Measurements from ENCODE around the gene TMEM51. TPM values are rescaled to one million over a fixed set of nuclear protein-coding genes. Genes with fewer than 3 reads are reported as not detected.

TMEM51 gene
- total RNA-seq, 4 donors from 2014 or later, result 17.7 to 32.9 (median 22.9) TPM

DNA sequence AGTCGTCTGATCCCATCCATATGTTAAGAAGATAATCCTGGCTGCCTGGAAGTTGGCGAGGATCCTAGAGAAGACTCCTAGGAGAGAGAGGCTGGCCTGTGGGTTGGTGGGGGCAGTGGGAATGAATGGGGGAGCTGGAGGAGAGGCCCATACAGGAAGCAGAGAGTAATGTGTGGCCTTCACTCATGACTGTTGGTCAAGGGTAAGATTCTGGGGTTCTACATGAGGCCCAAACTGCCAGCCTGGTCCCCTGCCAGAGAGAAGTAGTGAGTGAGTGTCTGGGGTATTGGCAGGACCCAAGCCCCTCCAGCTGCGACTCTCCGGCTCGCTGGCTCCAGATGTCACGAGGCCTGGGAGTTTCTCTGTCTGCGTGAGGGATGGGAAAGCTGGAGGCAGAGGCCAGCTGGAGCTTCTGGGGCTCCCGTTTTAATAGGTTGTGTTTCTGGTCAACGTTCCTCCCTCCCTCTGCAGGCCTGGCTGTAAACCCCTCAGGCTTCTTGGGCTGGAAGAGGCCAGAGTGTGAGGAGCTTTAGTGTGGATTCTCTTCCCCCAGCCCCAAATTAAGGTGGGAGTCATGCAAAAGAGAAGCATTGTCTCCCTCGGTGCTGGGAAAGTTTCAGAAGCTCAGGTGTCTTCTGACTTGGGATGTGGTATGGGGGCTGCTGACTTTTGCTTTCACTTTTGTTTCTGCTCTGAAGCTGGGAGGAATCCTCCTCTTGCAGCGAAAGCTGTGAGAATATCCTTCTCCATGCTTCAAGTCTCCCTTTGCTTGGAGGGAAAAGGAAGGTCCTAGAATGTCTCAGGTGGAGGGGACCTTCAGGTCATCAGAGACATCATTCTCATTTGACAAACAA lies 2.6 kb downstream of the TMEM51 start:
- H3K27ac ChIP-seq, result peak overlapping the region; percentile 91 to 98 (median 96)
- peaks cover 7 to 78% (median 47%) of the 10 kb centered on the region in 4 donors for H3K4me1 ChIP-seq
- intact Hi-C loops (cut with DNase I; ENCODE audit: low total_unique reads) (no loop called here), in situ Hi-C loops (cut with MboI; ENCODE audit: low pct_ligation_motif_present in 1 of 4, low pct_unique_long_range_greater_than_20kb in 1 of 4, low sequenced_read_pairs in 3 of 4) (loop anchor here in 2 of 4 donors (10.0 kb wide), 1 partner anchor 119 kb away; no protein-coding TSS in a partner anchor)
- H3K9me3 ChIP-seq, result no peaks in the 10 kb centered on the region
- no peaks in the 10 kb centered on the region for H3K27me3 ChIP-seq
- H3K36me3 ChIP-seq, result no peaks in the 10 kb centered on the region
- TF ChIP-seq POLR2AphosphoS5 (IDR thresholded peaks at IDR 0.05), result no peak
- WGBS, 2 donors (ENCODE audit: low coverage in 1 of 2), result 58 to 74% methylated on average over 3 to 11 of the region's 11 CpGs
- DNase-seq, result no peak
- peak overlapping the region in 1 of 4 donors; percentile 7 for H3K4me3 ChIP-seq

DNA sequence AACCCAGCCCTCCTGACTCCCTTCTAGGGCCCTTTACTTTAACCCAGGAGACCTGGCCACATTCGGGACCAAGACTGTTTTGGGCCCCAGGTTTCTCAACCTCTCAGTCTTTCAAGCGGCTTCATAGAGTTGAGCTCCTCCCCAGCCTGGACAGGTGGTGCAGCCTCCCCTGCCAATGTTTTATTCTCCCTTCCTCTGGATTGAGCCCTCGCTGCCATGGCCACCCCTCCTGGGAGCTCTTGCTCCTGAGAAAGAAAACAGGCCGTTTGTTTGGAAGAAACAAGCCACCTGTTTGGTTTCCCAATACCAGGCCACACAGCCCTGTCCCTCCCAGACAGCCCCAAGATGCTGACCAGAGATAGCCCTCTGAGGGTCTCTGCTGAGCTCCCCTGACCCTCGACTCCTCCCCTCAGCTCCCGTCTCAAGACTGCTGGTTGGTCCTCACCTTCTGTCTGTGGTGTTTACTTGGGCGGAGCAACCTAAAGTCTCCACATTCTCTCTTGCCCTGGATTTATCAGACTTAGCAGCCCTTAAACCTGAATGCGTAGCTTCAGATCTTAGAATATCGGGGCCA lies 3.3 kb downstream of the TMEM51 start:
- WGBS, 2 donors (ENCODE audit: low coverage in 1 of 2), result 70 to 84% methylated on average over 3 to 9 of the region's 9 CpGs
- no peak for DNase-seq
- Histone ChIP-seq H3K4me3 (no peak overlapping the region), H3K27ac (peak overlapping the region; percentile 91 to 98 (median 96)), H3K4me1 (peaks cover 7 to 72% (median 46%) of the 10 kb centered on the region in 4 donors), H3K36me3 (no peaks in the 10 kb centered on the region), H3K9me3 (no peaks in the 10 kb centered on the region), H3K27me3 (no peaks in the 10 kb centered on the region)
- intact Hi-C loops (cut with DNase I; ENCODE audit: low total_unique reads) (no loop called here), in situ Hi-C loops (cut with MboI; ENCODE audit: low pct_ligation_motif_present in 1 of 4, low pct_unique_long_range_greater_than_20kb in 1 of 4, low sequenced_read_pairs in 3 of 4) (loop anchor here in 2 of 4 donors (10.0 kb wide), 1 partner anchor 118 kb away; no protein-coding TSS in a partner anchor)
- no peak for TF ChIP-seq POLR2AphosphoS5 (IDR thresholded peaks at IDR 0.05)
- TF ChIP-seq, protein P1, sequence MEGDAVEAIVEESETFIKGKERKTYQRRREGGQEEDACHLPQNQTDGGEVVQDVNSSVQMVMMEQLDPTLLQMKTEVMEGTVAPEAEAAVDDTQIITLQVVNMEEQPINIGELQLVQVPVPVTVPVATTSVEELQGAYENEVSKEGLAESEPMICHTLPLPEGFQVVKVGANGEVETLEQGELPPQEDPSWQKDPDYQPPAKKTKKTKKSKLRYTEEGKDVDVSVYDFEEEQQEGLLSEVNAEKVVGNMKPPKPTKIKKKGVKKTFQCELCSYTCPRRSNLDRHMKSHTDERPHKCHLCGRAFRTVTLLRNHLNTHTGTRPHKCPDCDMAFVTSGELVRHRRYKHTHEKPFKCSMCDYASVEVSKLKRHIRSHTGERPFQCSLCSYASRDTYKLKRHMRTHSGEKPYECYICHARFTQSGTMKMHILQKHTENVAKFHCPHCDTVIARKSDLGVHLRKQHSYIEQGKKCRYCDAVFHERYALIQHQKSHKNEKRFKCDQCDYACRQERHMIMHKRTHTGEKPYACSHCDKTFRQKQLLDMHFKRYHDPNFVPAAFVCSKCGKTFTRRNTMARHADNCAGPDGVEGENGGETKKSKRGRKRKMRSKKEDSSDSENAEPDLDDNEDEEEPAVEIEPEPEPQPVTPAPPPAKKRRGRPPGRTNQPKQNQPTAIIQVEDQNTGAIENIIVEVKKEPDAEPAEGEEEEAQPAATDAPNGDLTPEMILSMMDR (IDR thresholded peaks at IDR 0.05), result no peak
- TF ChIP-seq POLR2A (IDR thresholded peaks at IDR 0.05), result no peak
- no peak for TF ChIP-seq EP300 (IDR thresholded peaks at IDR 0.05; ENCODE audit: low read depth)

DNA sequence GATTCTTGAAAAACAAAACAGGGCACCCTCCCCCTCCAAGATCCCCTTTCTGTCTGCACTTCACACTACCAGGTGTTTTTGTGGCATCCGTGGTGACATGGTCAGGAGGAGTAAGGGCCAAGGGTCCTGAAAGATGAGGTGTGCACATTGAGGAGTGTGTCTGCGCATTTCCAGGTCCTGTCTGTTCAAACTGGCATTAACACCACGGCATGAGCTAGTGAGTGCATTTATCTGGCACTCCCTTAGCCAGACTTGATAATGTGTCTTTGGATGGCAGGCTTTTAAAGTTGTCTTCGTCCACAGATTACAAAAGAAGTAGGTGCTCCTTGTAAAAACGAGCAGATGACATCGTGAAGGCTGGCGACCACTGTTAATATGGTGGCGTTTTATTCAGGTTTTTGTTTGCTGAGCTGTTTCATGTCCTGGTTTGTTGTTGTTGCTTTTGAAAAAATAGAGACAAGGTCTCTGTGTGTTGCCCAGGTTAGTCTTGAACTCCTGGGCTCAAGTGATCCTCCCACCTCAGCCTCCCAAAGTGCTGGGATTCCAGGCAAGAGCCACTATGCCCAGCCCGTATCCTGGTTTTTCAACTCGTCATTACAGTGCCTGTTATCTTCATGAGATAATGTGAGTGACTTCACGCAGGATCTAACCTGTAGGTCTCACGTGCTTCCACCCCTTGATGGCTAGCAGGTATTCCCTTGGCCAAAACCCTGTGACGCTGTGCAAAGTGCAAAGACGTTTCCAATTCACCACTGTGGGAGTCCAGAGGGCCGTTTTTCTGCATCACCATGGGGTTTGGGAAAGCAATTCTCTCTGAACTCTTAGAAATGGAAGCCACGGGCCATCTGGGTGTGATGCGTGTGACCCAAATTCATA lies 4.2 kb downstream of the TMEM51 start:
- 79 to 82% methylated on average over 12 to 17 of the region's 17 CpGs for WGBS, 2 donors (ENCODE audit: low coverage in 1 of 2)
- in situ Hi-C loops (cut with MboI; ENCODE audit: low pct_ligation_motif_present in 1 of 4, low pct_unique_long_range_greater_than_20kb in 1 of 4, low sequenced_read_pairs in 3 of 4), result loop anchor here in 2 of 4 donors (10.0 kb wide), 1 partner anchor 117 kb away; no protein-coding TSS in a partner anchor

More for the DNA sequence above, 4.2 kb downstream of the TMEM51 start:
- H3K27ac ChIP-seq, result peak overlapping the region; percentile 91 to 98 (median 96)
- TF ChIP-seq POLR2AphosphoS5 (IDR thresholded peaks at IDR 0.05) (no peak), EP300 (IDR thresholded peaks at IDR 0.05; ENCODE audit: low read depth) (no peak), POLR2A (IDR thresholded peaks at IDR 0.05) (no peak)
- TF ChIP-seq, protein P1 (IDR thresholded peaks at IDR 0.05), result no peak
- no peaks in the 10 kb centered on the region for H3K27me3 ChIP-seq
- H3K4me3 ChIP-seq, result no peak overlapping the region
- intact Hi-C loops (cut with DNase I; ENCODE audit: low total_unique reads), result no loop called here
- peaks cover 7 to 68% (median 41%) of the 10 kb centered on the region in 4 donors for H3K4me1 ChIP-seq
- no peaks in the 10 kb centered on the region for H3K36me3 ChIP-seq
- no peaks in the 10 kb centered on the region for H3K9me3 ChIP-seq
- DNase-seq, result no peak

Data from transverse colon (tissue), 4 donors.